Measurements from ENCODE around the gene DGKD. TPM values are rescaled to one million over a fixed set of nuclear protein-coding genes. Genes with fewer than 3 reads are reported as not detected.

The DGKD gene
- total RNA-seq, 6 donors from 2014 or later: 50.0 to 141 (median 75.6) TPM

GRCh38 chr2:233460726-233461441, 106.6 kb downstream of the DGKD start:
- WGBS, 2 donors: 84 to 87% methylated on average over 31 to 32 of the region's 32 CpGs
- Histone ChIP-seq H3K36me3 (peaks cover 15 to 95% (median 81%) of the 10 kb centered on the region in 4 donors), H3K27me3 (no peaks in the 10 kb centered on the region), H3K9me3 (no peaks in the 10 kb centered on the region), H3K4me1 (no peaks in the 10 kb centered on the region), H3K4me3 (no peak overlapping the region), H3K27ac (no peak overlapping the region)
- ATAC-seq (ENCODE audit: low FRiP score in 2 of 2): no peak
- no peak for TF ChIP-seq POLR2AphosphoS5 (IDR thresholded peaks at IDR 0.05)
- TF ChIP-seq EP300 (IDR thresholded peaks at IDR 0.05): no peak
- TF ChIP-seq, protein P1, sequence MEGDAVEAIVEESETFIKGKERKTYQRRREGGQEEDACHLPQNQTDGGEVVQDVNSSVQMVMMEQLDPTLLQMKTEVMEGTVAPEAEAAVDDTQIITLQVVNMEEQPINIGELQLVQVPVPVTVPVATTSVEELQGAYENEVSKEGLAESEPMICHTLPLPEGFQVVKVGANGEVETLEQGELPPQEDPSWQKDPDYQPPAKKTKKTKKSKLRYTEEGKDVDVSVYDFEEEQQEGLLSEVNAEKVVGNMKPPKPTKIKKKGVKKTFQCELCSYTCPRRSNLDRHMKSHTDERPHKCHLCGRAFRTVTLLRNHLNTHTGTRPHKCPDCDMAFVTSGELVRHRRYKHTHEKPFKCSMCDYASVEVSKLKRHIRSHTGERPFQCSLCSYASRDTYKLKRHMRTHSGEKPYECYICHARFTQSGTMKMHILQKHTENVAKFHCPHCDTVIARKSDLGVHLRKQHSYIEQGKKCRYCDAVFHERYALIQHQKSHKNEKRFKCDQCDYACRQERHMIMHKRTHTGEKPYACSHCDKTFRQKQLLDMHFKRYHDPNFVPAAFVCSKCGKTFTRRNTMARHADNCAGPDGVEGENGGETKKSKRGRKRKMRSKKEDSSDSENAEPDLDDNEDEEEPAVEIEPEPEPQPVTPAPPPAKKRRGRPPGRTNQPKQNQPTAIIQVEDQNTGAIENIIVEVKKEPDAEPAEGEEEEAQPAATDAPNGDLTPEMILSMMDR (IDR thresholded peaks at IDR 0.05): no peak
- TF ChIP-seq POLR2A (IDR thresholded peaks at IDR 0.05): no peak
- peak in 1 of 2 donors; percentile 81 for DNase-seq

DNA sequence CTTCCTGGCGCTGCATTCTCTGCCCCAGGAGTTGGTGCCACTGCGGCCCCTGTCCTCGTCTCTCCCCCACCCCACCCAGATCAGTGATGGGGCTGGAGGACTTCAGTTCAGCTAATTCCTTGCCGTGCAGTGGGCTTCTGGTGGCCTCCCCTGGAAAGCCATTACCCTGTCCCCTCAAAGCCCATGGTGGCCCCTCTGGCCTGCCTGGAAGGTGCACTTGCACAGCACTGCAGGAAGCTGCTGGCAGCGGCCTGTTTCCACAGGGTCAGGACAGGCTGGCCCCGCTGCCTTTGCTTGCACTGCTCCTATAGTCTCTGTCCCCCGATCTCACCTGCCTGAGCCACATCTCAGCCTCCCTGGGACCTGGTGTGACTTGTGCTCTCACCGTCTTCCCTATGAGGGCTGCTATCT, 107.2 kb downstream of the DGKD start:
- no peaks in the 10 kb centered on the region for H3K4me1 ChIP-seq
- no peak for ATAC-seq (ENCODE audit: low FRiP score in 2 of 2)
- peaks cover 15 to 93% (median 79%) of the 10 kb centered on the region in 4 donors for H3K36me3 ChIP-seq

GRCh38 chr2:233462202-233462785, 108.0 kb downstream of the DGKD start:
- Histone ChIP-seq H3K27me3 (no peaks in the 10 kb centered on the region), H3K4me3 (peak overlapping the region in 1 of 4 donors; percentile 5), H3K4me1 (no peaks in the 10 kb centered on the region), H3K36me3 (peaks cover 19 to 93% (median 79%) of the 10 kb centered on the region in 4 donors), H3K9me3 (no peaks in the 10 kb centered on the region), H3K27ac (no peak overlapping the region)
- WGBS, 2 donors: 92 to 95% methylated on average over 18 to 19 of the region's 25 CpGs
- peak in 1 of 2 donors; percentile 43 for DNase-seq
- TF ChIP-seq EP300 (IDR thresholded peaks at IDR 0.05) (no peak), POLR2AphosphoS5 (IDR thresholded peaks at IDR 0.05) (no peak), POLR2A (IDR thresholded peaks at IDR 0.05) (no peak)
- TF ChIP-seq, protein P1 (IDR thresholded peaks at IDR 0.05): no peak
- no peak for ATAC-seq (ENCODE audit: low FRiP score in 2 of 2)

More for the DNA sequence above, 107.2 kb downstream of the DGKD start:
- no peaks in the 10 kb centered on the region for H3K27me3 ChIP-seq
- no peaks in the 10 kb centered on the region for H3K9me3 ChIP-seq
- H3K27ac ChIP-seq: no peak overlapping the region
- no peak overlapping the region for H3K4me3 ChIP-seq
- no peak for DNase-seq
- WGBS, 2 donors: 83 to 91% methylated on average over 5 to 8 of the region's 8 CpGs
- TF ChIP-seq POLR2A (IDR thresholded peaks at IDR 0.05): no peak
- no peak for TF ChIP-seq EP300 (IDR thresholded peaks at IDR 0.05)
- TF ChIP-seq, protein P1 (IDR thresholded peaks at IDR 0.05): no peak
- TF ChIP-seq POLR2AphosphoS5 (IDR thresholded peaks at IDR 0.05): no peak

- ATAC-seq (ENCODE audit: low FRiP score in 2 of 2) (no peak), DNase-seq (no peak)
Measured at GRCh38 chr2:233462826-233463470, 108.7 kb downstream of the DGKD start.

More at GRCh38 chr2:233462826-233463470, 108.7 kb downstream of the DGKD start:
- Histone ChIP-seq H3K9me3 (no peaks in the 10 kb centered on the region), H3K27ac (no peak overlapping the region), H3K36me3 (peaks cover 19 to 93% (median 78%) of the 10 kb centered on the region in 4 donors), H3K4me3 (peak overlapping the region in 1 of 4 donors; percentile 5), H3K27me3 (no peaks in the 10 kb centered on the region), H3K4me1 (no peaks in the 10 kb centered on the region)
- WGBS, 2 donors: 92 to 93% methylated on average over 11 to 21 of the region's 21 CpGs
- no peak for TF ChIP-seq EP300 (IDR thresholded peaks at IDR 0.05)
- TF ChIP-seq POLR2AphosphoS5 (IDR thresholded peaks at IDR 0.05): no peak
- TF ChIP-seq, protein P1 (IDR thresholded peaks at IDR 0.05): no peak
- no peak for TF ChIP-seq POLR2A (IDR thresholded peaks at IDR 0.05)
